HG03108 (cell line): ENCODE measurements around the gene SNX30.

Experiments used
- ATAC-seq: cut with Tn5 transposase; IDR thresholded peaks from one replicate; pipeline ENCODE4 v1.9.1; 2021; ENCODE audit warnings: moderate library complexity; ENCODE audit not compliant: unreplicated experiment

The SNX30 gene

DNA sequence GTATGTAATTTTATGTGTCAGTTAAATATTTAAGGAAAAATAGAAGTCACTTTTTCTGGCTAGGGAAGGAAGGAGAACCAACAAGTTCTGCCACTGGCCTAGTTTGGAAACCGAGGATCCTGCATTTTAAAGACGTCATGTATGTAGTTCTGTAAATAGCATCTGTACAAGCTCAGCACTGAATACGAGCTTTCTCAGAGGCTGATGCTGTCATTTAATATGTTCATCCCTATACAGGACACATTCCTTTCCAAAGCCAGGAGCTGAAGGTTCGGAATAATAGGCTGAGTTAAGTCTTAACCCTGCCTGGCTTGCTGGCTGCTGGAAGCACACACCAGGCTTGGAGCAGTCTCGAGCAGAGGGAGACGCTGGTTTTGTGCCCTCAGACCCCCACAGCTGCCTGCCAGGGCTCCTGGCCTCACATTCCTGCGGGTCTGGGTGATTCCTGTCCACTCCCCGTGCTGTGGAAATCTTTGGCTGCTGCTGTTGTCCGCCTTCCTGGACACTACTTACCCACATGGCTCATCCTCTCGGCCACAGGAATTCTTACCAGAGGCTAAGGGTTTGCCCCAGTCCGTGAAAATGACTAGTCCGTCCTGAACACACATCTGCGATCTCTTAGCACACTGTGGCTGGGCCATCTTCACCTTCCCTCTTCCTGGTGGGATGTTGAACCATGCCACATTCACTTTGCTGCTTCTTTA is 103.5 kb downstream of the SNX30 start:
- no peak for ATAC-seq

GRCh38 chr9:112854657-112855056 is 104.1 kb downstream of the SNX30 start:
- ATAC-seq: no peak

- ATAC-seq: no peak
These were observed 105.6 kb downstream of the SNX30 start for GRCh38 chr9:112856200-112856599.

DNA sequence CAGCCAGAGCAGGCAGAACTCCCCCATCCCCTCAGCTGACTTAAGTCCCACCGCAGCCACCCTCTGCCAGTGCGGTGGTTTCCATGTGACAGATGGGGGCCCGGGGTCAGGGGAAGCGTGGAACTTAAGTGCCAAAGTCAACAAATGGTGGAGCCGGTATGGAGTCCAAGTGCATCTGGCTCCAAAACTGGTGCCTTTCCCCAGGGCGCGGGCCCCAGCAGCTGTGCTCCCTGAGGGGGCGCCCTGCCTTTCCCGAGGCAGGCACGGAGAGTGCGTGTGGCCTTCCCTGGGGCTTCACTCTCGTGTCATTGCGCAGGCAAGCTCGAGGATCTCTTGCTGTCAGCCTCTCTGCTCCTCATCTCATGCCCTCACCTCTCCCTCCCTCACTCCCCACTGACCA is 106.3 kb downstream of the SNX30 start:
- no peak for ATAC-seq

GRCh38 chr9:112858005-112858404 is 107.4 kb downstream of the SNX30 start:
- no peak for ATAC-seq

- ATAC-seq: peak; percentile 52
These were observed 108.1 kb downstream of the SNX30 start for GRCh38 chr9:112858625-112859147.

DNA sequence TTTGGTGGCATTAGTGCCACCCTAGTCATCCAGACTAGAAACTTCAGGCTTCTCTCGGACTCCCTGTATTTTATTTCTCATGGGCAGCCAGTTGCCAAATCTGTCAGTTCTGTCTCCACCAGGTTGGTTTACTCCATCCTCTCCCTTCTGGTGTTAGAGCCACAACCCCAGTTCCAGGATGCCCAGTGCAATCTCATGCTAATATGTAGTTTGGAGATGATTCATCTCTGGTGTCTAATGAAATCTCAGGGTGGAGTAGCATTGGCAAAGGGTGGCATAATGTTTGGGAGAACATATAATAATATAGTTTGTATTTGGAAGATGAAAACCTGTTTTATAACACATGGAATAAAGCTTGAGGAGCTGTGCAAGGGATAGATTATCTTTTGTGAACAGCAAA is 109.9 kb downstream of the SNX30 start:
- no peak for ATAC-seq

- no peak for ATAC-seq
These were observed 110.6 kb downstream of the SNX30 start for GRCh38 chr9:112861155-112861554.

DNA sequence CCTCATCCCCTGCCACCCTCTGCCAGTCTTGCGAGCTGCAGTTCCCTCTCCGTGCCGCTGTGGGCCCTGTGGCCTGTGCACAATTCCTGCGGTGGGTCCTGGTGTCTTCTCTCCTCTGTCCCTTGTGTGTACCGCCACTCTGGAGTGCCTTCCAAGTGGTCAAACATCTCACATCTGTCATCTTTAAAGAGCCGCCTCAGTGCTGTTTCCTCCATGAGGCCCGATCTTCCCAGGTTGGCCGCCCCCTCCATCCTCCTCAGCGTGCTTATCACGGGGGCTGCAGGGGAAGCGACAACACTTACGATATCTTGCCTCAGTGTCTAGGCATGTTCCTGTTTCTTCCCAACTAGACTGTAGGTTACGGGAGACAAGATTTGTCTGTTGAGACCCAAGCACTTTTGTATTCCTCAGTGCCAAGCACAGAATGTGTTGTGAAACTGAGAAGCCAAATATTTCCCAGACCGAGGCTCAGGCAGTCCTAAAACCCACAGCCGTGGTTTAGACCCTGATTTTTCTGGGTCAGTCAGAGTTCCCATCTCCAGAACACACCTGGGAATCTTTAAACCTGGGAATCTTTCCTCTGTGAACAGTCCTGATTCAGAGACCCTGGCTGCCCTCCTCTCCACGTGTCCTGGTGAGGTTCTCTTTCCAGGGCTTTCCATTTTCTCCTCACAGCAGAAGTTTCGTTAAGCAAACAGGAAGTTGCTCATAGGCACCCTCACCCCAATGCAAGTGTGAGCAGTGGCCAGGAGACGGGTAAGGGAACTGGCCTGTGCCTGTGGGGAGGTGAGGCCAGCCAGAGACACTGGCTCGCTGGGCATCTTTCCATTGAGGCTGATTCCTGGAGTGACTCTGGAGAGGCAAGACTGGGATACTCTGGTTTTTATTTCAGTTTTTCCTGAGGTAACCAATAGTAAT is 111.3 kb downstream of the SNX30 start:
- no peak for ATAC-seq

DNA sequence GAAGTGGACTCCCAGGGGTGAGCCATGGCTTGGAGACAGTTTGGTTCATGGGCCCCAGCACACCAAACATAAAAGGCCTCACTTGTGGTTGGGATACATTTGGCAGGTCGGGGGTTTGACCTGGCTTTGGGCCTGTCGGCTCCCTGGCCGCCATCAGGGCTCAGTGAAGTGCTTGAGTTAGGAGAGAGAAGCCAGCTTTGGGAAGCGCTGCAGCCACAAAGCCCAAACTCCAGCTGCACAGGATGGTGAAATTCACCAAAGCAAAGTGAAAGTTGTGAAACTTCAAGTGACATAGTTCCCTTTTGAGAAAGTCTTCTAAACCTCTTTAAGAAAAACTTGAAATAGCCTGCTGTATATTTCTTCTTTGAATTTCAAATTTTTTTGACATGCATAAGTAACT is 112.7 kb downstream of the SNX30 start:
- ATAC-seq: no peak

DNA sequence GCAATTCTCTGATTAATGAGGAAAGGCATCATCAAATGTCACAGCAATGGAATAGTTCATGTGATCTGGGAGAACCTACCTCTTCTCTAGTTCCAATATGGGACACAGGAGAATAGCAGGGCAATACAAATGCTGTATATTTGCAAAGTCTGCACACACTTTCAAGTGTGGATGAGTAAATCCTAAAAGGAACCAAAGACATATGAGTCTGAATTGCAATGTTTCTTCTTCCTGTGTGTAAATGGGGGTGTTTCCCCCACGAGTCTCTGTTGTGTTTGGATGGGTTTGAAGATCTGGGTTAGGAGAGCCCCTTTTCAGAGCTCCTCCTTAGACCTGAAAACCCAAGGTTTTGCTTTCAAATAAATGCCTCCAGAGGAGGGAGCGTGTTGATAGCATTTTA is 113.2 kb downstream of the SNX30 start:
- no peak for ATAC-seq

DNA sequence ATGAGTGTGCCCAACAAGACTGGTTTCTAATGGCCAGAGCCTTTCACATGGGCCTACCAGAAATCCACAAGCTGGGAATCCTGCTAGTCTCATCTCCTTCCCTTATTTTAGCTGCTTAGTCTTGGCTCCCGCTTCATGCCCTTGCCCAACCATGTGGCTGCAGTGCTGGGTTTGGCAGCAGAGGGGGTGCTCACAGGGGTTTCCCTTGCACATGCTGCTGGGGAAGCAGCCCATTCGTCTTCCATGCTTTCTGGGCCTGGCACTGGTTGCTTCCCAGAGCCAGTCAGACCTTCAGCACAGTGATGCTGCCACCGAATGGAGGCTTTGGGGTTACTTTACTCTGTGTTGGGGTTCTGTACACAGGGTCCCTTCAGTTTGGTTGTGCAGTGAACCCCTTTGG is 113.8 kb downstream of the SNX30 start:
- no peak for ATAC-seq

GRCh38 chr9:112864982-112865381 is 114.4 kb downstream of the SNX30 start:
- ATAC-seq: no peak

DNA sequence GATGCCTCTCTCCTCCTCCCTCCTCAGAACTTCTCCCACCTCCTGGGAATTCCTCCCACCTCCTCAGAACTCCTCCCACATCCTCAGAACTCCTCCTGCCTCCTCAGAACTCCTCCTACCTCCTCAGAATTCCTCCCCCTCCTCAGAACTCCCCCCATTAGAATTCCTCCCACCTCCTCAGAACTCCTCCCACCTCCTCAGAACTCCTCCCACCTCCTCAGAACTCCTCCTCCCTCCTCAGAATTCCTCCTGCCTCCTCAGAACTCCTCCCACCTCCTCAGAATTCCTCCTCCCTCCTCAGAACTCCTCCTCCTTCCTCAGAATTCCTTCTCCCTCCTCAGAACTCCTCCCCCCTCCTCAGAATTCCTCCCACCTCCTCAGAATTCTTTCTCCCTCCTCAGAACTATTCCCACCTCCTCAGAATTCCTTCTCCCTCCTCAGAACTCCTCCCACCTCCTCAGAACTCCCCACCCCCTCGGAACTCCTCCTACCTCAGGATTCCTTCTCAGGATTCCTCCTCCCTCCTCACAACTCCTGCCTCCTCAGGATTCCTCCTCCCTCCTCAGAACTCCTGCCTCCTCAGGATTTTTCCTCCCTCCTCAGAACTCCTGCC is 116.2 kb downstream of the SNX30 start:
- no peak for ATAC-seq

DNA sequence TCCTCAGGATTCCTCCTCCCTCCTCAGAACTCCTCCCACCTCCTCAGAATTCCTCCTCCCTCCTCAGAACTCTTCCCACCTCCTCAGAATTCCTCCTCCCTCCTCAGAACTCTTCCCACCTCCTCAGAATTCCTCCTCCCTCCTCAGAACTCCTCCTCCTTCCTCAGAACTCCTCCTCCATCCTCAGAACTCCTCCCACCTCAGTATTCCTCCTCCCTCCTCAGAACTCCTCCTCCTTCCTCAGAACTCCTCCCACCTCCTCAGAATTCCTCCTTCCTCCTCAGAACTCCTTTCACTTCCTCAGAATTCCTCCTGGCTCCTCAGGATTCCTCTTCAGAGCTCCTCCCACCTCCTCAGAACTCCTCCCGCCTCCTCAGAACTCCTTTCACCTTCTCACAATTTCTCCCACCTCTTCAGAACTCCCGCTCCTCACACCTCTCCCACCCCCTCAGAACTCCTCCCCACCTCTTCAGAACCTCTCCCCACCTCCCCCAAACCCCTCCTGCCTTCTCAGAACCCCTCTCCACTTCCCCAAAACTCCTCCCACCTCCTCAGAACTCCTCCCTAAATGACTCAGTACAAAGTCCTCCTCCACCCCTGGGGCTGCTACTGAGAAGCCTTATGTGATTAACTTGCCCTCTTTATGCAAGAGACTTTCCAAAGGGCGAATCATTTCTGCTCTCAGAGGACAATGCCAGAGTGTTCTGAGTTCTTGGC is 116.9 kb downstream of the SNX30 start:
- ATAC-seq: no peak

GRCh38 chr9:112868461-112868860 is 117.9 kb downstream of the SNX30 start:
- no peak for ATAC-seq

- no peak for ATAC-seq
These were observed 118.5 kb downstream of the SNX30 start for GRCh38 chr9:112869041-112869529.

DNA sequence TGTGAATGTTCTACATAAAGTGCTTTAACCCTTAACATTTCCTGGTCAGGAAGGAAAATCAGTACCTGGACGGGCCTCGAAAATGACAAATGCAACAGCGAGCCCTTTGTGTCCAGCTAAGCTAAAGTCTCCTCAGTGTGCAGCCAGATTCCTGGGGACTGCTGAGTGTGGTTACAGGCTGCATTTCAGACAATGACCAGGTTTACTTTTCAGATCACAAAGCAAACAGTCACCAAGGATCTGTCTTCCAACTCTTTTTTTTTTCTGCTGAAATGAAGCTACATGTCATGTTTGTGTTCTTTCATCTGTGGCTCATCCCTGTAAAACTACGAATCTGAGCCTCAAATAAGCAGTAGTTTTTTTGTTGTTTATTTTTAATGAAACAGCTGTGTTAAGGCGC is 119.4 kb downstream of the SNX30 start:
- ATAC-seq: no peak

DNA sequence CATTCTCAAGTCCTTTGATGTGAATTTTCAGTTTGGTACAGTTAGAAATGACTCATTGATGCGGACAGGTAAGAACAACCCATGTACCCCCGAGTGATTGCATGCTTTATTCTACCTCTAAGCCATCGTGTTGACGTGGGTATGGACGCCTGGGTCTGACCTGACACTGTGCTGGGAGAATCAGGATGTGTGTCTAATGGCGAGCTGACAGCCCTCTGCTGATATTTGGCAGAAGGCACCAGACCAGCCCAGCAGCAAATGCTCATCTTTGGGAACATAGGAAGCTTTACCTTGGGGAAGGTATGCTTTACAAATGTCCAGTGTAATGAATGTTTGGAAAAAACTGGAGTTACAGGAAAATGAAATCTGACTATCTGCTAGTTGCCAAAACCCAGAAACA is 120.0 kb downstream of the SNX30 start:
- no peak for ATAC-seq

DNA sequence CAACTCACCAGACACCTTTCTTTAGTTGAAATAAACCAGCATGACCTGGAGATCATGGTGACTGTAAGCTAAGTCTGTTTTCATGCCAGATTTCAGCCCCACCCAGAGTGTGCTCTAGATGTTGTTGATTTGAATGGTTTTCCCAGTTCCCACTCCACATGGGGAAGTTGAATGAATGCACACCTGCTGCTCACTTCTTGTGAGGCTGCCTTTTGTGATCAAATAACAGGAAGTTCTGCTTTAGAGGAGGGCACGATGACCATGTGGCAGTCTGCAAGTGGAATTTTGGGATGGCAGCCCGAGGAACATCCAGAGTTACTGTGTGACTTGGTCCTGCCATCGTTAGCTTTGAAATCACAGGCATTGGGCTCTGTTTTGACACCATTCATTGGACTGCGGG is 121.5 kb downstream of the SNX30 start:
- no peak for ATAC-seq
